Caco-2 (cell line): ENCODE results near the gene SOS1. TPM values are rescaled to one million over a fixed set of nuclear protein-coding genes. Genes with fewer than 3 reads are reported as not detected.

ENCODE experiments used
- BruUV-seq: library from RNA; stranded (reverse); fragments of 400-500 nt; replicated peaks from 2 replicates; lab custom pipeline; 2021; lab: Mats Ljungman, UMichigan
- CTCF ChIA-PET: fragments of 300-600 bp; sonication (Branson Sonifier 250); formaldehyde crosslinking; loops from one replicate; lab custom pipeline; 2022; ENCODE audit warnings: antibody characterized with exemption; lab: Charles Lee
- POLR2A ChIA-PET: fragments of 300-600 bp; sonication (Branson Sonifier 250); formaldehyde crosslinking; loops from one replicate; lab custom pipeline; 2022; ENCODE audit warnings: antibody characterized with exemption; lab: Charles Lee
- DNase-seq, 2 experiments: peaks; one replicate each; pipeline versions ENCODE4 v3.0.0 to v3.0.0-alpha.2; 2020 to 2022
- H3K27me3 ChIP-seq: replicated peaks from 2 replicates; pipeline ENCODE4 v1.6.0; 2011; ENCODE audit warnings: low read length; ENCODE audit not compliant: control insufficient read depth, insufficient read depth
- H3K36me3 ChIP-seq: 2 replicates; pipeline ENCODE4 v1.5.1; 2011; ENCODE audit warnings: low read length; ENCODE audit not compliant: control insufficient read depth, insufficient read depth
- H3K4me1 ChIP-seq: fragments of 250-450 bp; sonication (Bioruptor Pico); 2 replicates; pipeline ENCODE4 v1.5.1; 2020; ENCODE audit warnings: mild to moderate bottlenecking
- H3K4me3 ChIP-seq: 2 replicates; pipeline ENCODE4 v1.5.1; 2011; ENCODE audit warnings: low read depth, mild to moderate bottlenecking, control low read depth, low read length
- H3K9me3 ChIP-seq: fragments of 250-450 bp; sonication (Bioruptor Pico); 2 replicates; pipeline ENCODE4 v1.5.1; 2020; ENCODE audit warnings: mild to moderate bottlenecking, moderate library complexity
- H3K27ac Mint-ChIP-seq: one replicate; pipeline ENCODE4 v1.8.0; 2022; ENCODE audit warnings: mixed read lengths; ENCODE audit not compliant: unreplicated experiment
- H3K27me3 Mint-ChIP-seq: one replicate; pipeline ENCODE4 v1.8.0; 2022; ENCODE audit warnings: mixed read lengths; ENCODE audit not compliant: insufficient read depth, unreplicated experiment
- H3K36me3 Mint-ChIP-seq: one replicate; pipeline ENCODE4 v1.8.0; 2022; ENCODE audit warnings: mild to moderate bottlenecking, mixed read lengths; ENCODE audit not compliant: insufficient read depth, unreplicated experiment
- H3K4me1 Mint-ChIP-seq: one replicate; pipeline ENCODE4 v1.8.0; 2022; ENCODE audit warnings: low read depth, mixed read lengths; ENCODE audit not compliant: unreplicated experiment
- H3K4me3 Mint-ChIP-seq: one replicate; pipeline ENCODE4 v1.8.0; 2022; ENCODE audit warnings: mild to moderate bottlenecking, moderate library complexity, mixed read lengths; ENCODE audit not compliant: unreplicated experiment
- H3K9me3 Mint-ChIP-seq: one replicate; pipeline ENCODE4 v1.8.0; 2022; ENCODE audit warnings: mixed read lengths; ENCODE audit not compliant: unreplicated experiment
- intact Hi-C: fragments of 100-400 bp; cut with micrococcal nuclease; formaldehyde crosslinking; loops from one replicate; pipeline ENCODE4 v1.10.0; 2022; ENCODE audit not compliant: unreplicated experiment
- total RNA-seq: library from RNA; stranded (reverse); gene quantifications from 2 replicates; pipeline ENCODE4 v1.2.3, GENCODE V29; 2022
- TF ChIP-seq, protein P1 (sequence below), 2 experiments: fragments of 200-600 bp in 1 of 2; IDR thresholded peaks; 1 replicate in 1 of 2; 2 replicates in 1 of 2; pipeline versions ENCODE4 v1.5.1 to v1.8.0; 2011 to 2022; ENCODE audit warnings: antibody characterized with exemption in 1 of 2, control low read depth in 1 of 2, inconsistent platforms in 1 of 2, low read depth in 1 of 2, low read length in 1 of 2, mild to moderate bottlenecking in 1 of 2, moderate library complexity in 1 of 2; ENCODE audit not compliant: insufficient read depth in 1 of 2, severe bottlenecking in 1 of 2, unreplicated experiment in 1 of 2

SOS1 gene
- total RNA-seq, 1 experiment from 2014 or later, result 49.7 TPM

DNA sequence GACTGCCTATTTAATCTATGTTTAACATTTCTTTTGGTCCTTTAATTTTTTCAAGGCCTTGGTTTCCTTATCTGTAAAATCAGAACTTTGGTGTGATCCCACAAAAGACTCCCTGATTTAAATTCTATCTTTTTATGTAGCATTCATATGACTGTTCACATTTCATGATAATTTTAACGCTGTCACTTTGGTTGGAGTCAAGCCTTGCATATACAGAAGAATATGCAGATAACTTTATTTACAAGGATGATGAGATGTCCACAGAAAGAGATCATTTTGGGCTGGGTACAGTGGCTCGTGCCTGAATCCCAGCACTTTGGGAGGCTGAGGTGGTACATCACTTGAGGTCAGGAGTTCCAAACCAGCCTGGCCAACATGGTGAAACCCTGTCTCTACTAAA, 38.4 kb upstream of the SOS1 start:
- no TSS peak for BruUV-seq
- Mint-ChIP-seq H3K27me3 (no peaks in the 10 kb centered on the region), H3K9me3 (no peaks in the 10 kb centered on the region), H3K27ac (no peak overlapping the region), H3K4me1 (no peaks in the 10 kb centered on the region), H3K36me3 (no peaks in the 10 kb centered on the region), H3K4me3 (no peak overlapping the region)
- intact Hi-C loops, result no loop called here
- H3K4me1 ChIP-seq, result no peaks in the 10 kb centered on the region
- no peaks in the 10 kb centered on the region for H3K27me3 ChIP-seq
- H3K36me3 ChIP-seq, result no peaks in the 10 kb centered on the region
- POLR2A ChIA-PET, result no interaction called here
- no peaks in the 10 kb centered on the region for H3K9me3 ChIP-seq
- CTCF ChIA-PET, result no interaction called here
- no peak overlapping the region for H3K4me3 ChIP-seq
- DNase-seq, result no peak
- TF ChIP-seq, protein P1, sequence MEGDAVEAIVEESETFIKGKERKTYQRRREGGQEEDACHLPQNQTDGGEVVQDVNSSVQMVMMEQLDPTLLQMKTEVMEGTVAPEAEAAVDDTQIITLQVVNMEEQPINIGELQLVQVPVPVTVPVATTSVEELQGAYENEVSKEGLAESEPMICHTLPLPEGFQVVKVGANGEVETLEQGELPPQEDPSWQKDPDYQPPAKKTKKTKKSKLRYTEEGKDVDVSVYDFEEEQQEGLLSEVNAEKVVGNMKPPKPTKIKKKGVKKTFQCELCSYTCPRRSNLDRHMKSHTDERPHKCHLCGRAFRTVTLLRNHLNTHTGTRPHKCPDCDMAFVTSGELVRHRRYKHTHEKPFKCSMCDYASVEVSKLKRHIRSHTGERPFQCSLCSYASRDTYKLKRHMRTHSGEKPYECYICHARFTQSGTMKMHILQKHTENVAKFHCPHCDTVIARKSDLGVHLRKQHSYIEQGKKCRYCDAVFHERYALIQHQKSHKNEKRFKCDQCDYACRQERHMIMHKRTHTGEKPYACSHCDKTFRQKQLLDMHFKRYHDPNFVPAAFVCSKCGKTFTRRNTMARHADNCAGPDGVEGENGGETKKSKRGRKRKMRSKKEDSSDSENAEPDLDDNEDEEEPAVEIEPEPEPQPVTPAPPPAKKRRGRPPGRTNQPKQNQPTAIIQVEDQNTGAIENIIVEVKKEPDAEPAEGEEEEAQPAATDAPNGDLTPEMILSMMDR (IDR thresholded peaks at IDR 0.05; ENCODE audit: insufficient read depth in 1 of 2, low read depth in 1 of 2, low read length in 1 of 2, severe bottlenecking in 1 of 2, unreplicated experiment in 1 of 2), result no peak

GRCh38 chr2:39158351-39158750, 37.5 kb upstream of the SOS1 start:
- Histone ChIP-seq H3K36me3 (no peaks in the 10 kb centered on the region), H3K4me3 (no peak overlapping the region), H3K27me3 (no peaks in the 10 kb centered on the region), H3K4me1 (no peaks in the 10 kb centered on the region), H3K9me3 (0 out of 2 replicates have a peak, but pooled peaks cover 1% of the 10 kb centered on the region)
- TF ChIP-seq, protein P1 (IDR thresholded peaks at IDR 0.05; ENCODE audit: insufficient read depth in 1 of 2, low read depth in 1 of 2, low read length in 1 of 2, severe bottlenecking in 1 of 2, unreplicated experiment in 1 of 2), result no peak
- ChIA-PET POLR2A (no interaction called here), CTCF (no interaction called here)
- Mint-ChIP-seq H3K27ac (no peak overlapping the region), H3K27me3 (no peaks in the 10 kb centered on the region), H3K36me3 (no peaks in the 10 kb centered on the region), H3K4me3 (no peak overlapping the region), H3K9me3 (no peaks in the 10 kb centered on the region), H3K4me1 (no peaks in the 10 kb centered on the region)
- DNase-seq, result no peak
- intact Hi-C loops, result no loop called here
- no TSS peak for BruUV-seq

GRCh38 chr2:39156846-39157245, 36.0 kb upstream of the SOS1 start:
- no peak overlapping the region for H3K27ac Mint-ChIP-seq
- no TSS peak for BruUV-seq
- intact Hi-C loops, result no loop called here

More at GRCh38 chr2:39156846-39157245, 36.0 kb upstream of the SOS1 start:
- Mint-ChIP-seq H3K9me3 (no peaks in the 10 kb centered on the region), H3K4me3 (no peak overlapping the region), H3K4me1 (no peaks in the 10 kb centered on the region), H3K27me3 (no peaks in the 10 kb centered on the region), H3K36me3 (no peaks in the 10 kb centered on the region)
- no peaks in the 10 kb centered on the region for H3K36me3 ChIP-seq
- no peak for DNase-seq
- ChIA-PET CTCF (no interaction called here), POLR2A (no interaction called here)
- H3K4me3 ChIP-seq, result no peak overlapping the region
- H3K27me3 ChIP-seq, result no peaks in the 10 kb centered on the region
- 0 out of 2 replicates have a peak, but pooled peaks cover 3% of the 10 kb centered on the region for H3K9me3 ChIP-seq
- TF ChIP-seq, protein P1 (IDR thresholded peaks at IDR 0.05; ENCODE audit: insufficient read depth in 1 of 2, low read depth in 1 of 2, low read length in 1 of 2, severe bottlenecking in 1 of 2, unreplicated experiment in 1 of 2), result no peak
- H3K4me1 ChIP-seq, result no peaks in the 10 kb centered on the region
